MM.1S (cell line): Measurements from ENCODE around the gene CACNG5.

Source experiments
- DNase-seq: peaks from one replicate; pipeline ENCODE4 v3.0.0-alpha.2; 2015
- H2AFZ ChIP-seq: fragments of 300-600 bp; sonication (generic); 2 replicates; pipeline ENCODE4 v1.6.0; 2016; ENCODE audit warnings: antibody characterized with exemption, low read length
- H3F3A ChIP-seq: fragments of 300-600 bp; sonication (generic); 2 replicates; pipeline ENCODE4 v1.6.1; 2016; ENCODE audit warnings: mild to moderate bottlenecking, antibody characterized with exemption, low read length, moderate library complexity, mixed read lengths; ENCODE audit not compliant: insufficient read depth
- H3K27ac ChIP-seq: fragments of 300-600 bp; sonication (generic); 2 replicates; pipeline ENCODE4 v1.5.1; 2016; ENCODE audit warnings: mild to moderate bottlenecking, low read length
- H3K27me3 ChIP-seq: fragments of 300-600 bp; sonication (generic); replicated peaks from 2 replicates; pipeline ENCODE4 v1.6.0; 2016; ENCODE audit warnings: low read length; ENCODE audit not compliant: insufficient read depth
- H3K36me3 ChIP-seq: fragments of 300-600 bp; sonication (generic); replicated peaks from 2 replicates; pipeline ENCODE4 v1.6.1; 2016; ENCODE audit warnings: mild to moderate bottlenecking, low read length, mixed read lengths; ENCODE audit not compliant: insufficient read depth
- H3K4me1 ChIP-seq: fragments of 300-600 bp; sonication (generic); 2 replicates; pipeline ENCODE4 v1.6.1; 2016; ENCODE audit warnings: low read length, mixed read lengths
- H3K4me2 ChIP-seq: fragments of 300-600 bp; sonication (generic); 2 replicates; pipeline ENCODE4 v1.6.0; 2016; ENCODE audit warnings: low read depth, low read length
- H3K4me3 ChIP-seq: fragments of 300-600 bp; sonication (generic); 2 replicates; pipeline ENCODE4 v1.5.1; 2016; ENCODE audit warnings: low read length, mixed read lengths
- H3K79me2 ChIP-seq: fragments of 300-600 bp; sonication (generic); 2 replicates; pipeline ENCODE4 v1.6.1; 2016; ENCODE audit warnings: mixed run types, low read length, mixed read lengths
- H3K9ac ChIP-seq: fragments of 300-600 bp; sonication (generic); 2 replicates; pipeline ENCODE4 v1.6.1; 2016; ENCODE audit warnings: low read length, mixed read lengths
- H3K9me2 ChIP-seq: fragments of 300-600 bp; sonication (generic); replicated peaks from 2 replicates; pipeline ENCODE4 v1.6.1; 2016; ENCODE audit warnings: mild to moderate bottlenecking, low read length, mixed read lengths; ENCODE audit not compliant: insufficient read depth
- H3K9me3 ChIP-seq: fragments of 300-600 bp; sonication (generic); replicated peaks from 2 replicates; pipeline ENCODE4 v1.6.1; 2016; ENCODE audit warnings: mild to moderate bottlenecking, low read length, mixed read lengths; ENCODE audit not compliant: insufficient read depth
- H4K20me1 ChIP-seq: fragments of 300-600 bp; sonication (generic); 2 replicates; pipeline ENCODE4 v1.6.1; 2016; ENCODE audit warnings: mild to moderate bottlenecking, low read length, moderate library complexity, mixed read lengths; ENCODE audit not compliant: insufficient read depth
- EZH2 ChIP-seq: fragments of 300-600 bp; sonication (generic); optimal IDR thresholded peaks from 2 replicates; pipeline ENCODE3; 2017; ENCODE audit warnings: low read depth, mild to moderate bottlenecking, antibody characterized with exemption, low read length, mixed read lengths
- EZH2phosphoT487 ChIP-seq: fragments of 300-600 bp; sonication (generic); IDR thresholded peaks from 2 replicates; pipeline ENCODE4 v1.6.1; 2018; ENCODE audit warnings: antibody characterized with exemption, low read length
- TF ChIP-seq, protein P1 (sequence below): fragments of 300-600 bp; sonication (generic); IDR thresholded peaks from 2 replicates; pipeline ENCODE4 v1.5.1; 2016; ENCODE audit warnings: antibody characterized with exemption, low read length, mixed read lengths

The CACNG5 gene

DNA sequence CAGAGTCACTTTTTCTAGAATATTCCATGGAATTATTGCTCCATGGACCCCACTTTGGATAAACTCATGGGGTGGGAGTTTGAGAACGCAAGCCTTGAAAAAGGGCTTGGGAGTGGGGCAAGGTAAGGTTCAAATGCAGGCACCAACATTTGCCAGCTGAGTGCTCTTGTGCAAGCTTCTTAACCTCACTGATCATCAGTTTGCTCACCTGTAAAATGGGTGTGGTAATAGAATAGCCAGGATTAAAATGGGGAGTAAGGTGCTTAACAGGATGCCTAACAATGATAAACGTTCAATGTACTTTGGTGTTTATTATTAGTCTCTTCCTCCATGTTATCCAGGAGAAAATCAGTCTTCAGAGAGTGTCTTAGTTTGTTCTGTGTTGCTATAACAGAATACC lies 39.0 kb downstream of the CACNG5 start:
- no peaks in the 10 kb centered on the region for H3K4me1 ChIP-seq
- H3K9me2 ChIP-seq = no peaks in the 10 kb centered on the region
- no peaks in the 10 kb centered on the region for H3K27me3 ChIP-seq
- H3K9me3 ChIP-seq = no peaks in the 10 kb centered on the region
- H3K27ac ChIP-seq = no peak overlapping the region
- no peak overlapping the region for H3K4me3 ChIP-seq
- H3K79me2 ChIP-seq = no peaks in the 10 kb centered on the region
- DNase-seq = no peak
- no peaks in the 10 kb centered on the region for H3F3A ChIP-seq
- no peak overlapping the region for H2AFZ ChIP-seq
- H3K4me2 ChIP-seq = no peak overlapping the region
- no peaks in the 10 kb centered on the region for H4K20me1 ChIP-seq
- H3K36me3 ChIP-seq = no peaks in the 10 kb centered on the region
- no peak overlapping the region for H3K9ac ChIP-seq
- TF ChIP-seq EZH2 = no peak
- no peak for TF ChIP-seq EZH2phosphoT487
- TF ChIP-seq, protein P1, sequence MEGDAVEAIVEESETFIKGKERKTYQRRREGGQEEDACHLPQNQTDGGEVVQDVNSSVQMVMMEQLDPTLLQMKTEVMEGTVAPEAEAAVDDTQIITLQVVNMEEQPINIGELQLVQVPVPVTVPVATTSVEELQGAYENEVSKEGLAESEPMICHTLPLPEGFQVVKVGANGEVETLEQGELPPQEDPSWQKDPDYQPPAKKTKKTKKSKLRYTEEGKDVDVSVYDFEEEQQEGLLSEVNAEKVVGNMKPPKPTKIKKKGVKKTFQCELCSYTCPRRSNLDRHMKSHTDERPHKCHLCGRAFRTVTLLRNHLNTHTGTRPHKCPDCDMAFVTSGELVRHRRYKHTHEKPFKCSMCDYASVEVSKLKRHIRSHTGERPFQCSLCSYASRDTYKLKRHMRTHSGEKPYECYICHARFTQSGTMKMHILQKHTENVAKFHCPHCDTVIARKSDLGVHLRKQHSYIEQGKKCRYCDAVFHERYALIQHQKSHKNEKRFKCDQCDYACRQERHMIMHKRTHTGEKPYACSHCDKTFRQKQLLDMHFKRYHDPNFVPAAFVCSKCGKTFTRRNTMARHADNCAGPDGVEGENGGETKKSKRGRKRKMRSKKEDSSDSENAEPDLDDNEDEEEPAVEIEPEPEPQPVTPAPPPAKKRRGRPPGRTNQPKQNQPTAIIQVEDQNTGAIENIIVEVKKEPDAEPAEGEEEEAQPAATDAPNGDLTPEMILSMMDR = no peak

DNA sequence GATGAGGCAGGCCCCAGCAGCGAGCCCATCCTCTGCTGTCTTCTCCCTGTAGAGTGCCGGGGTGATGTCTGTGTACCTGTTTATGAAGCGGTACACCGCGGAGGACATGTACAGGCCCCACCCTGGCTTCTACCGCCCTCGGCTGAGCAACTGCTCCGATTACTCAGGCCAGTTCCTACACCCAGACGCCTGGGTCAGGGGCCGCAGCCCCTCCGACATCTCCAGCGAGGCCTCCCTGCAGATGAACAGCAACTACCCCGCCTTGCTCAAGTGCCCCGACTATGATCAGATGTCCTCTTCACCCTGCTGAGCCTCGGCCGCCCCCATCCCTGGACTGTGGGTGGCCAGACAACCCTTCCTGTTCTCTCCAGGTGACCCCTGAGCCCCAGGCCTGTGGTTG lies 50.0 kb downstream of the CACNG5 start:
- Histone ChIP-seq H2AFZ (no peak overlapping the region), H3K27me3 (no peaks in the 10 kb centered on the region), H3K36me3 (no peaks in the 10 kb centered on the region), H3K9me2 (no peaks in the 10 kb centered on the region), H3K4me1 (no peaks in the 10 kb centered on the region), H3F3A (no peaks in the 10 kb centered on the region), H3K4me2 (no peak overlapping the region), H3K9me3 (no peaks in the 10 kb centered on the region), H3K9ac (no peak overlapping the region), H3K79me2 (no peaks in the 10 kb centered on the region), H4K20me1 (no peaks in the 10 kb centered on the region), H3K27ac (no peak overlapping the region), H3K4me3 (no peak overlapping the region)
- no peak for DNase-seq
- TF ChIP-seq EZH2 (no peak), EZH2phosphoT487 (no peak)
- TF ChIP-seq, protein P1 = no peak

DNA sequence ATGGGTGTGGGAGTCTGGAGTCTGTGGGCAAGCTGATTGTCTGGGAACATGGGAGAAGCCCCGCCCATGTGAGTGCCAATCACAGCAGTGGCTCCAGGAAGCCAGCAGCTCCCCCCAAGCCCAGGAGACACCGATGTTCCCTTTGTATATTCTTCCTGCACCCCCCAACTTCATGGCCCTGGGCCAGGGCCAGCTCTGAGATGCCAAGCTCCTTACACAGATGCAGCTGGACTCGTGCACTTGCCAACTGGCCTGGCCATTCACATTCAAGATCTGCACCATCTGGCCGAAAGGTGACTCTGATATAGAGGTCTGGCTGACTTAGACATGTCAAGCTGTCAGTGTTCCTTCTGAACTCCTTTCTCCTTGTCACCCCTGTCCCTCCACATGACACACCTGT lies 50.5 kb downstream of the CACNG5 start:
- DNase-seq = no peak
- no peak overlapping the region for H3K4me3 ChIP-seq
- no peak overlapping the region for H3K9ac ChIP-seq
- H3F3A ChIP-seq = no peaks in the 10 kb centered on the region
- no peaks in the 10 kb centered on the region for H3K36me3 ChIP-seq
- H3K9me3 ChIP-seq = no peaks in the 10 kb centered on the region
- H3K9me2 ChIP-seq = no peaks in the 10 kb centered on the region
- H4K20me1 ChIP-seq = no peaks in the 10 kb centered on the region
- H2AFZ ChIP-seq = no peak overlapping the region
- H3K4me1 ChIP-seq = no peaks in the 10 kb centered on the region
- TF ChIP-seq, protein P1 = no peak
- no peak for TF ChIP-seq EZH2phosphoT487
- no peak for TF ChIP-seq EZH2
- H3K79me2 ChIP-seq = no peaks in the 10 kb centered on the region
- no peak overlapping the region for H3K4me2 ChIP-seq
- no peak overlapping the region for H3K27ac ChIP-seq
- H3K27me3 ChIP-seq = no peaks in the 10 kb centered on the region
